Measurements from ENCODE around the gene PKDREJ.

- no peak for TF ChIP-seq CTCF (IDR thresholded peaks at IDR 0.05; ENCODE audit: low read depth, low read length, poor library complexity, severe bottlenecking)
- TF ChIP-seq EZH2phosphoT487 (IDR thresholded peaks at IDR 0.05; ENCODE audit: borderline replicate concordance, low read length) = no peak
These were observed 53.9 kb downstream of the PKDREJ start for GRCh38 chr22:46209262-46209661.

Measured in DOHH2 (cell line).